ENCODE results near the gene PTPRF. TPM values are rescaled to one million over a fixed set of nuclear protein-coding genes. Genes with fewer than 3 reads are reported as not detected.

The PTPRF gene
- total and polyA plus RNA-seq, 5 donors from 2014 or later = 0.22 TPM; not detected in 4

DNA sequence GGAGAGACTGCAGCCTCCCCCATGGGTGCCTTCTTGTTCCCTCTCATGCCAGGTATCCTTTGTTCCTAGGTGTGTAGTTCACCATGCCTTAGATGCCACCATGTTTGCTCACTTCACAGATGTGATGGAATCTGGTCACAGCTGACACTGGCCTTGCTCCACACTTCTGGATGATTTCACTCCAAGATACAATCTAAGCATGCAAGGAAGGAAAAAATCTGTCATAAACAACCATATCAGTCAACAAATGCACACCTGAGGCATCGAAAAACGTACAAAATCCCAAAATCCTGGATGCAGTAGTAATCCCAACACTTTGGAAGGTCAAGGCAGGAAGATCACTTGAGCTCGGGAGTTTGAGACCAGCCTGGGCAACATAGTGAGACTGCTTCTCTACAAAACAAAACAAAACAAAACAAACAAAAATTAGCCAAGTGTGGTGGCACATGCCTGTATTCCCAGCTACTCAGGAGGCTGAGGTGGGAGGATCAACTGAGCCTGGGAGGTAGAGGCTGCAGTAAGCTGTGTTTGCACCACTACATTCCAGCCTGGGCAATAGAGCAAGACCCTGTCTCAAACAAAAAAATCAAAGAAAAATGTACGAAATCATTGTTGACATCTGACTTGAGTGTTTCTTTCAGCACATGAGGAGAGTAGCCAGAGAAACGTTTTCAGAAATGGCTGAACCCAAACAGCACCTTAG, 17.1 kb upstream of the PTPRF start:
- Histone ChIP-seq H3K36me3 (ENCODE audit: control insufficient read depth, insufficient read depth, low read length) (no peaks in the 10 kb centered on the region), H3K4me3 (ENCODE audit: low read depth, low read length) (no peak overlapping the region), H3K9me3 (ENCODE audit: control insufficient read depth in 2 of 2, low read length in 2 of 2) (no peaks in the 10 kb centered on the region), H3K4me1 (ENCODE audit: control insufficient read depth, insufficient read depth, low read length, poor library complexity, severe bottlenecking) (no peaks in the 10 kb centered on the region), H3K27ac (ENCODE audit: insufficient read depth, low read length, poor library complexity, severe bottlenecking) (no peak overlapping the region), H3K27me3 (ENCODE audit: control insufficient read depth, insufficient read depth, low read length) (no peaks in the 10 kb centered on the region)
- no peak overlapping the region for H3K4me3 Mint-ChIP-seq
- H3K27ac Mint-ChIP-seq = no peak overlapping the region
- peaks cover under 1% of the 10 kb centered on the region for H3K27me3 Mint-ChIP-seq
- ATAC-seq (ENCODE audit: low read depth in 2 of 2) (no peak), DNase-seq (no peak)
- H3K36me3 Mint-ChIP-seq = no peaks in the 10 kb centered on the region
- peaks cover 0 to 4% (median 1%) of the 10 kb centered on the region in 7 donors for H3K9me3 Mint-ChIP-seq
- H3K4me1 Mint-ChIP-seq = peaks cover 0 to 20% (median 3%) of the 10 kb centered on the region in 4 donors

DNA sequence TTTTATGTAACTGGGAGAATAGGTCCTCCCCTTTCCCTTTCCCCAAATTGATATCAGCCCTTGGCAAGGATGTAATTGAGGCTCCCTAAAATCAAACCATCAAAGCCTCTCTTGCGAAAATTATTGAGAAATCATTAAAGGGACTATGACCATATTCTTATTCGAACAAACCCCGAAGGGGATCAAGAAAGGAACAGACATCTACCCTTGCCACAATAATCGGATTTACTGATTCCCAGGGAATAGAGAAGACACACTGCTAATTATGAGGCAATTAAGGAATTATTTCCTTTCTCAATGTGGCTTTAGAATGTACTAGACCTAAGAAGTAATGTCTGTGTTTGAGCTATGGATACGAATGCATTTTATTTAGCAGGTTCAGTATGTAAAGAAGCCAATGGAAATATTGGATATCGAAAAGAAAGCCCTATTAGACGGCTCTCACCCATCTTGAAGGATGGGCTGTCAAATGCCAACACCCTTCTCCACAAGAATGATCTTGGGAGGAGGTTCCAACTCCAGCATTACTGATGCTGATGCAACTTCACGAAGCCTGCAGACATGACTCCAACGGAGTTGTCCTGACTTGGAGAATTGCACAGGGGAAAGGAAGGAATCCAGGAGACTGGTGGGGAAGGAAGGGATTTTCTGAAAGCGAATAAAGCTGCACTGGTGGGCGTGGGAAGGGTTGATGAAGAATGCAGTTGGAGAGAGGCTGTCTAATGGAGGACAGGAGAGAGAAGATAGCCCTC, 11.6 kb upstream of the PTPRF start:
- Mint-ChIP-seq H3K4me1 (no peaks in the 10 kb centered on the region), H3K9me3 (peaks cover 0 to 1% (median 0%) of the 10 kb centered on the region in 7 donors), H3K4me3 (no peak overlapping the region), H3K27ac (no peak overlapping the region), H3K27me3 (peaks cover 23% of the 10 kb centered on the region), H3K36me3 (no peaks in the 10 kb centered on the region)
- Histone ChIP-seq H3K9me3 (ENCODE audit: control insufficient read depth in 2 of 2, low read length in 2 of 2) (no peaks in the 10 kb centered on the region), H3K4me1 (ENCODE audit: control insufficient read depth, insufficient read depth, low read length, poor library complexity, severe bottlenecking) (no peaks in the 10 kb centered on the region), H3K4me3 (ENCODE audit: low read depth, low read length) (no peak overlapping the region), H3K36me3 (ENCODE audit: control insufficient read depth, insufficient read depth, low read length) (no peaks in the 10 kb centered on the region), H3K27ac (ENCODE audit: insufficient read depth, low read length, poor library complexity, severe bottlenecking) (no peak overlapping the region), H3K27me3 (ENCODE audit: control insufficient read depth, insufficient read depth, low read length) (peaks cover 5% of the 10 kb centered on the region)
- DNase-seq (no peak), ATAC-seq (ENCODE audit: low read depth in 2 of 2) (no peak)

DNA sequence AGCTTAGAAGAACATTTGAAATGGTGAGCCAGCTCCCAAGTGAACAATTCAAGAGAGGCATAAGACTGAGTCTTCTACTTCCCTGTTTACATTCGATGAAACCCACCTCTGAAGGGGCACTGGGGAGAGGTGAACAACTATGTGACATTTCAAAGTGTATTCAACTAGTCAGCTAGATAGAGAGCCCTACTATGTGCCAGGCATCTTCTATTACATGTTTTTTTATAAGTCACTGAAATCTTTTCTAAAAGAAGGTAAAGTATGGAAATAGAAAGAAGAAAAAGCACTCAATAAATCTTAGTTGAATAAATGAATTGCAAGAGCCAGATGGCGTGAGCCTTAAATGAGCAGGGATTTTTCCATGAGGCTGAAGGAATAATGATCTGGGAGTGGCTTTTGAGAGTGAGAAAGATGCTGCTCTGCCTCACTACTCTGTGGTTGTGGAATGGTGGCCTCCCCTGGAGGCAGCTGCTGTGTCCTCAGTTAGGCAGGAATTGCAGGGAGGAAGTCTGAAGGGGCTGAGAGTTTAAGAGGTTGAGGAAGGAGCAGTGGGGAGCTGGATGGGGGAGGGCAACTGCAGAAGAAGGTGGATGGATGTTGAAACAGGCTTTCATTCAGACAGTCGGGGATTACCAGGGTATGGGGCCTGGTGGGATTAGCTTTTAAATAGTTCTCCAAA, 10.4 kb upstream of the PTPRF start:
- Mint-ChIP-seq H3K27ac (no peak overlapping the region), H3K27me3 (peaks cover 26% of the 10 kb centered on the region), H3K4me1 (no peaks in the 10 kb centered on the region), H3K4me3 (no peak overlapping the region), H3K9me3 (no peaks in the 10 kb centered on the region), H3K36me3 (no peaks in the 10 kb centered on the region)
- Histone ChIP-seq H3K27me3 (ENCODE audit: control insufficient read depth, insufficient read depth, low read length) (peaks cover 5% of the 10 kb centered on the region), H3K4me1 (ENCODE audit: control insufficient read depth, insufficient read depth, low read length, poor library complexity, severe bottlenecking) (no peaks in the 10 kb centered on the region), H3K27ac (ENCODE audit: insufficient read depth, low read length, poor library complexity, severe bottlenecking) (no peak overlapping the region), H3K36me3 (ENCODE audit: control insufficient read depth, insufficient read depth, low read length) (no peaks in the 10 kb centered on the region), H3K9me3 (ENCODE audit: control insufficient read depth in 2 of 2, low read length in 2 of 2) (no peaks in the 10 kb centered on the region), H3K4me3 (ENCODE audit: low read depth, low read length) (no peak overlapping the region)
- DNase-seq (no peak), ATAC-seq (ENCODE audit: low read depth in 2 of 2) (no peak)

GRCh38 chr1:43521078-43521477, 9.6 kb upstream of the PTPRF start:
- Mint-ChIP-seq H3K4me3 (no peak overlapping the region), H3K27ac (peak overlapping the region in 1 of 3 donors; percentile 61), H3K27me3 (peaks cover 27% of the 10 kb centered on the region), H3K4me1 (no peaks in the 10 kb centered on the region), H3K36me3 (no peaks in the 10 kb centered on the region), H3K9me3 (peaks cover 0 to 1% (median 0%) of the 10 kb centered on the region in 7 donors)
- DNase-seq (no peak), ATAC-seq (ENCODE audit: low read depth in 2 of 2) (no peak)
- Histone ChIP-seq H3K4me3 (ENCODE audit: low read depth, low read length) (no peak overlapping the region), H3K36me3 (ENCODE audit: control insufficient read depth, insufficient read depth, low read length) (no peaks in the 10 kb centered on the region), H3K27ac (ENCODE audit: insufficient read depth, low read length, poor library complexity, severe bottlenecking) (no peak overlapping the region), H3K9me3 (ENCODE audit: control insufficient read depth in 2 of 2, low read length in 2 of 2) (no peaks in the 10 kb centered on the region), H3K4me1 (ENCODE audit: control insufficient read depth, insufficient read depth, low read length, poor library complexity, severe bottlenecking) (no peaks in the 10 kb centered on the region), H3K27me3 (ENCODE audit: control insufficient read depth, insufficient read depth, low read length) (peaks cover 5% of the 10 kb centered on the region)

- no peaks in the 10 kb centered on the region for H3K4me1 ChIP-seq (ENCODE audit: control insufficient read depth, insufficient read depth, low read length, poor library complexity, severe bottlenecking)
- ATAC-seq (ENCODE audit: low read depth in 2 of 2) (no peak), DNase-seq (no peak)
- Mint-ChIP-seq H3K4me1 (no peaks in the 10 kb centered on the region), H3K27me3 (peaks cover 27% of the 10 kb centered on the region), H3K27ac (no peak overlapping the region), H3K4me3 (no peak overlapping the region), H3K9me3 (peaks cover 0 to 1% (median 0%) of the 10 kb centered on the region in 7 donors), H3K36me3 (no peaks in the 10 kb centered on the region)
- H3K4me3 ChIP-seq (ENCODE audit: low read depth, low read length) = no peak overlapping the region
- H3K36me3 ChIP-seq (ENCODE audit: control insufficient read depth, insufficient read depth, low read length) = no peaks in the 10 kb centered on the region
- no peaks in the 10 kb centered on the region for H3K9me3 ChIP-seq (ENCODE audit: control insufficient read depth in 2 of 2, low read length in 2 of 2)
- H3K27me3 ChIP-seq (ENCODE audit: control insufficient read depth, insufficient read depth, low read length) = peaks cover 5% of the 10 kb centered on the region
- H3K27ac ChIP-seq (ENCODE audit: insufficient read depth, low read length, poor library complexity, severe bottlenecking) = no peak overlapping the region
Measured at GRCh38 chr1:43521756-43522155, 8.9 kb upstream of the PTPRF start.

- DNase-seq (no peak), ATAC-seq (ENCODE audit: low read depth in 2 of 2) (no peak)
- no peaks in the 10 kb centered on the region for H3K36me3 ChIP-seq (ENCODE audit: control insufficient read depth, insufficient read depth, low read length)
- Mint-ChIP-seq H3K4me1 (no peaks in the 10 kb centered on the region), H3K36me3 (no peaks in the 10 kb centered on the region), H3K27me3 (peaks cover 28% of the 10 kb centered on the region), H3K27ac (no peak overlapping the region), H3K4me3 (no peak overlapping the region), H3K9me3 (peaks cover 0 to 1% (median 0%) of the 10 kb centered on the region in 7 donors)
- H3K4me3 ChIP-seq (ENCODE audit: low read depth, low read length) = no peak overlapping the region
- H3K4me1 ChIP-seq (ENCODE audit: control insufficient read depth, insufficient read depth, low read length, poor library complexity, severe bottlenecking) = no peaks in the 10 kb centered on the region
- peaks cover 5% of the 10 kb centered on the region for H3K27me3 ChIP-seq (ENCODE audit: control insufficient read depth, insufficient read depth, low read length)
- H3K27ac ChIP-seq (ENCODE audit: insufficient read depth, low read length, poor library complexity, severe bottlenecking) = no peak overlapping the region
- H3K9me3 ChIP-seq (ENCODE audit: control insufficient read depth in 2 of 2, low read length in 2 of 2) = no peaks in the 10 kb centered on the region
Measured at GRCh38 chr1:43522431-43522775, 8.3 kb upstream of the PTPRF start.

- H3K4me3 Mint-ChIP-seq = no peak overlapping the region
- Histone ChIP-seq H3K36me3 (ENCODE audit: control insufficient read depth, insufficient read depth, low read length) (no peaks in the 10 kb centered on the region), H3K9me3 (ENCODE audit: control insufficient read depth in 2 of 2, low read length in 2 of 2) (no peaks in the 10 kb centered on the region), H3K4me3 (ENCODE audit: low read depth, low read length) (no peak overlapping the region), H3K27ac (ENCODE audit: insufficient read depth, low read length, poor library complexity, severe bottlenecking) (no peak overlapping the region), H3K4me1 (ENCODE audit: control insufficient read depth, insufficient read depth, low read length, poor library complexity, severe bottlenecking) (no peaks in the 10 kb centered on the region), H3K27me3 (ENCODE audit: control insufficient read depth, insufficient read depth, low read length) (peaks cover 5% of the 10 kb centered on the region)
- DNase-seq = no peak
- H3K4me1 Mint-ChIP-seq = no peaks in the 10 kb centered on the region
- ATAC-seq (ENCODE audit: low read depth in 2 of 2) = no peak
- H3K36me3 Mint-ChIP-seq = no peaks in the 10 kb centered on the region
- peaks cover 32% of the 10 kb centered on the region for H3K27me3 Mint-ChIP-seq
- no peak overlapping the region for H3K27ac Mint-ChIP-seq
- peaks cover 0 to 1% (median 0%) of the 10 kb centered on the region in 7 donors for H3K9me3 Mint-ChIP-seq
Measured at GRCh38 chr1:43522776-43523480, 7.8 kb upstream of the PTPRF start.

Data from CD4-positive, CD25-positive, alpha-beta regulatory T cell (primary cell).